Bronchial epithelial cell (primary cell): ENCODE results near the gene LDAH. TPM values are rescaled to one million over a fixed set of nuclear protein-coding genes. Genes with fewer than 3 reads are reported as not detected.
A peak's percentile ranks its signal among the peaks of the same experiment; 100 is the strongest.

Source experiments
- DNase-seq: peaks from one replicate; pipeline ENCODE4 v3.0.0-alpha.2; 2010; ENCODE audit warnings: low read depth
- FAIRE-seq: peaks from 2 replicates; lab custom pipeline; 2011; peaks lifted over from hg19 to GRCh38; lab: Jason Lieb, UNC
- H3K27me3 ChIP-seq: 2 replicates; pipeline ENCODE4 v1.5.1; 2011; ENCODE audit warnings: low read length; ENCODE audit not compliant: control insufficient read depth, insufficient read depth
- H3K36me3 ChIP-seq: 2 replicates; pipeline ENCODE4 v1.5.1; 2011; ENCODE audit warnings: low read length; ENCODE audit not compliant: control insufficient read depth, insufficient read depth
- H3K4me3 ChIP-seq: 2 replicates; pipeline ENCODE4 v1.5.1; 2011; ENCODE audit warnings: mild to moderate bottlenecking, low read depth, low read length, control low read depth
- CTCF ChIP-seq: IDR thresholded peaks from 2 replicates; pipeline ENCODE4 v1.5.1; 2011; ENCODE audit warnings: mild to moderate bottlenecking, moderate library complexity, low read length, control low read depth, inconsistent platforms; ENCODE audit not compliant: insufficient read depth, severe bottlenecking
- total RNA-seq: library from RNA; depleted of rRNA; stranded (reverse); fragments of >200 nt; gene quantifications from 2 replicates; pipeline ENCODE4 v1.2.1, GENCODE V29; 2014

Gene LDAH
- total RNA-seq, 1 donor from 2014 or later: 8.4 TPM

GRCh38 chr2:20745924-20746555 is 76.9 kb downstream of the LDAH start:
- peak; percentile 14 for DNase-seq
- Histone ChIP-seq H3K4me3 (no peak overlapping the region), H3K36me3 (no peaks in the 10 kb centered on the region), H3K27me3 (no peaks in the 10 kb centered on the region)
- TF ChIP-seq CTCF: no peak
- no peak for FAIRE-seq

- no peaks in the 10 kb centered on the region for H3K36me3 ChIP-seq
- TF ChIP-seq CTCF: no peak
- no peak overlapping the region for H3K4me3 ChIP-seq
- DNase-seq: no peak
- no peak for FAIRE-seq
- no peaks in the 10 kb centered on the region for H3K27me3 ChIP-seq
Measured at GRCh38 chr2:20744366-20745335, 78.2 kb downstream of the LDAH start.

GRCh38 chr2:20738772-20739171 is 84.1 kb downstream of the LDAH start:
- Histone ChIP-seq H3K27me3 (no peaks in the 10 kb centered on the region), H3K4me3 (no peak overlapping the region), H3K36me3 (no peaks in the 10 kb centered on the region)
- no peak for DNase-seq
- TF ChIP-seq CTCF: no peak
- FAIRE-seq: no peak

- Histone ChIP-seq H3K27me3 (no peaks in the 10 kb centered on the region), H3K4me3 (no peak overlapping the region), H3K36me3 (no peaks in the 10 kb centered on the region)
- no peak for FAIRE-seq
- DNase-seq: no peak
- TF ChIP-seq CTCF: no peak
Measured at GRCh38 chr2:20737505-20737904, 85.4 kb downstream of the LDAH start.

- DNase-seq: peak; percentile 73
- TF ChIP-seq CTCF: no peak
- Histone ChIP-seq H3K4me3 (no peak overlapping the region), H3K36me3 (no peaks in the 10 kb centered on the region), H3K27me3 (no peaks in the 10 kb centered on the region)
- FAIRE-seq: no peak
Measured at GRCh38 chr2:20728114-20728758, 94.7 kb downstream of the LDAH start.
